Bronchial epithelial cell (primary cell): ENCODE results near the gene KRTAP5-1. TPM values are rescaled to one million over a fixed set of nuclear protein-coding genes. Genes with fewer than 3 reads are reported as not detected.
A peak's percentile ranks its signal among the peaks of the same experiment; 100 is the strongest.
"Not testable (repeated sequence)": the region's sequence is repeated elsewhere in the genome, so short reads cannot be mapped to it uniquely, and the experiment has no call there.

Experiments used
- DNase-seq: peaks from one replicate; pipeline ENCODE4 v3.0.0-alpha.2; 2010; ENCODE audit warnings: low read depth
- FAIRE-seq: peaks from 2 replicates; lab custom pipeline; 2011; peaks lifted over from hg19 to GRCh38; lab: Jason Lieb, UNC
- H3K27me3 ChIP-seq: 2 replicates; pipeline ENCODE4 v1.5.1; 2011; ENCODE audit warnings: low read length; ENCODE audit not compliant: control insufficient read depth, insufficient read depth
- H3K36me3 ChIP-seq: 2 replicates; pipeline ENCODE4 v1.5.1; 2011; ENCODE audit warnings: low read length; ENCODE audit not compliant: control insufficient read depth, insufficient read depth
- H3K4me3 ChIP-seq: 2 replicates; pipeline ENCODE4 v1.5.1; 2011; ENCODE audit warnings: mild to moderate bottlenecking, low read depth, low read length, control low read depth
- total RNA-seq: library from RNA; depleted of rRNA; stranded (reverse); fragments of >200 nt; gene quantifications from 2 replicates; pipeline ENCODE4 v1.2.1, GENCODE V29; 2014
- TF ChIP-seq, protein P1 (sequence below): IDR thresholded peaks from 2 replicates; pipeline ENCODE4 v1.5.1; 2011; ENCODE audit warnings: mild to moderate bottlenecking, moderate library complexity, low read length, control low read depth, inconsistent platforms; ENCODE audit not compliant: insufficient read depth, severe bottlenecking

KRTAP5-1 gene
- total RNA-seq, 1 donor from 2014 or later: not detected

DNA sequence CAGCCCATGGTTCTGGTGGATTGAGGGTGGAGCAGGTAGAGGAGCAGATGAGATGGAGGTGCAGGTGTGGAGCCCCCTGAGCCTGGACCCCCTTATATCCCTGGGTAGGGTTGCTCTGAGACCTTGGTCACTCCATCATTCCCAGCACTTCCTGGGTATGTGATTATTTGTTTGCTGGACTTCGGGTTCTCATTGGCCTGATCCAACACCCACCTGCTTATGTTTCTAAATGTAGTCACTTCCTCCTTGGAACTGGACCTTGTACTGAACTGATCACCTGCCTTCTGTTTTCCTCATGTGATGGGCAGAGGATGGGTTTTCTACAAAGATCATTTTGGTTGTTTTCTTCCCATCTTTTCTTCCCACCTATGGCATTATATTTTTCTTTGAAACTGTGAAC, 37.0 kb upstream of the KRTAP5-1 start, which contains the start of gene KRTAP5-4:
KRTAP5-4 (minus strand) TSS at position 53 of the 400 bp plus-strand sequence; CDS start at position 8, 45 bp downstream.
- H3K27me3 ChIP-seq: peaks cover 5% of the 10 kb centered on the region

DNA sequence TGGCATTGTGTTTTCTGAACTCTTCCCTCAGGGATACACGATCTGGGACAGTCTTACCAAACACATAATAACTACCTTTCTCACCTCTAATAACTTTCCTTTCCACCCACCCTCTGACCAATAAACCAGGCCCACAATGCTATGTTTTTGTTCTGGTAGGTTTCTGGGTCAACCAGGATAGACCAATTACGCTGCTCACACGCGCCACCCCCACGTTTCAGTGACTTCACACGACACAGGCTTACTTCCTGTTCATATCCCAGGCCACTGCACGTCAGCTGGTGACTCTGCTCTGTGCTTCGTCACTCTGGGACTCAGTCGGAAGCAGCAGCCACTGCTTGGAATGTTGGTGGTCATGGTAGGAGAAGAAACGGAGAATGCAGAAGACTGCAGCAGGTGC, 34.4 kb upstream of the KRTAP5-1 start:
- no peak for DNase-seq
- Histone ChIP-seq H3K27me3 (peaks cover 3% of the 10 kb centered on the region), H3K36me3 (no peaks in the 10 kb centered on the region), H3K4me3 (no peak overlapping the region)
- TF ChIP-seq, protein P1, sequence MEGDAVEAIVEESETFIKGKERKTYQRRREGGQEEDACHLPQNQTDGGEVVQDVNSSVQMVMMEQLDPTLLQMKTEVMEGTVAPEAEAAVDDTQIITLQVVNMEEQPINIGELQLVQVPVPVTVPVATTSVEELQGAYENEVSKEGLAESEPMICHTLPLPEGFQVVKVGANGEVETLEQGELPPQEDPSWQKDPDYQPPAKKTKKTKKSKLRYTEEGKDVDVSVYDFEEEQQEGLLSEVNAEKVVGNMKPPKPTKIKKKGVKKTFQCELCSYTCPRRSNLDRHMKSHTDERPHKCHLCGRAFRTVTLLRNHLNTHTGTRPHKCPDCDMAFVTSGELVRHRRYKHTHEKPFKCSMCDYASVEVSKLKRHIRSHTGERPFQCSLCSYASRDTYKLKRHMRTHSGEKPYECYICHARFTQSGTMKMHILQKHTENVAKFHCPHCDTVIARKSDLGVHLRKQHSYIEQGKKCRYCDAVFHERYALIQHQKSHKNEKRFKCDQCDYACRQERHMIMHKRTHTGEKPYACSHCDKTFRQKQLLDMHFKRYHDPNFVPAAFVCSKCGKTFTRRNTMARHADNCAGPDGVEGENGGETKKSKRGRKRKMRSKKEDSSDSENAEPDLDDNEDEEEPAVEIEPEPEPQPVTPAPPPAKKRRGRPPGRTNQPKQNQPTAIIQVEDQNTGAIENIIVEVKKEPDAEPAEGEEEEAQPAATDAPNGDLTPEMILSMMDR: no peak
- no peak for FAIRE-seq

More for the DNA sequence above, 37.0 kb upstream of the KRTAP5-1 start, which contains the start of gene KRTAP5-4:
- TF ChIP-seq, protein P1: no peak
- DNase-seq (no peak), FAIRE-seq (no peak)
- Histone ChIP-seq H3K4me3 (no peak within 1 kb of the TSS), H3K36me3 (no peaks in the 10 kb centered on the region)

DNA sequence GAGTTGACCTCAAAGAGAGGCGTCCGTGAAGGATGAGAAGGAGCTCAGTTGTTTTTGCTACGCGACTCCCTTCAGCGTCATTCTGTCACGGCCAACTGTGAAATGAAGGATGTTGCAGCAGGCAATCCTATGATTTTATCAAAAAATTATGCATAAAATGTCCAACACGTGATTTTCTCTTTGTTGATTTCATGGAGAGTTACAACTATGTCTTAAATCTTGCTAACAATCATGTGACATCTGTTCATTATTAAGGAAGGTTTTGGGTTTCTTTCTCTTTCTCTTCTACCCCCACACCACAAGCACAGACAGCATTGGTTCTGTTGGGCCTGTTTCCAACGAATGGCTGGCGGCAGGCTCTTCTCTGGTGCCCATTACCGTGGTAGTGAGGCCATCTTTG, 33.1 kb upstream of the KRTAP5-1 start:
- peaks cover 3% of the 10 kb centered on the region for H3K27me3 ChIP-seq
- DNase-seq (no peak), FAIRE-seq (no peak)
- no peak overlapping the region for H3K4me3 ChIP-seq
- H3K36me3 ChIP-seq: no peaks in the 10 kb centered on the region
- TF ChIP-seq, protein P1: no peak

DNA sequence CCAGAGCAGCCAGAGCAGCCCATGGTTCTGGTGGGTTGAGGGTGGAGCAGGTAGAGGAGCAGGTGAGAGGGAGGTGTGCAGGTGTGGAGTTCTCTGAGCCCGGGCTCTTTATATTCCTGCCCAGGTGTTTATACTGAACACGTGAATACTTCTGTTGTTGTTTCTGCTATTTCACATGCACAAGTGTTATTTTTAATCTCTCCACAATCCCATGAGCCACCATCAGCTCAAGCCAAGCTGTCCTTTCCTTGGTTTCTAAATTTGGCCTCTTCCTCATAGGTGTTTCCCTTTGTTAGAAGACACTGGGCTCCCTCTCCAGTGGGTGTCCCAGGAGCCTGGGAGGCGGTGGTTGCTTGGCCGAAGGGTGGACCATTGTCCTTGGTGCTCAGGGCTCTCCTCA, 23.3 kb upstream of the KRTAP5-1 start, which contains the start of gene KRTAP5-3:
KRTAP5-3 (minus strand) TSS at position 101 of the 400 bp plus-strand sequence; CDS start at position 23, 78 bp downstream.
- FAIRE-seq (no peak), DNase-seq (no peak)
- Histone ChIP-seq H3K27me3 (peaks cover 7% of the 10 kb centered on the region), H3K4me3 (no peak within 1 kb of the TSS), H3K36me3 (no peaks in the 10 kb centered on the region)
- TF ChIP-seq, protein P1: no peak

DNA sequence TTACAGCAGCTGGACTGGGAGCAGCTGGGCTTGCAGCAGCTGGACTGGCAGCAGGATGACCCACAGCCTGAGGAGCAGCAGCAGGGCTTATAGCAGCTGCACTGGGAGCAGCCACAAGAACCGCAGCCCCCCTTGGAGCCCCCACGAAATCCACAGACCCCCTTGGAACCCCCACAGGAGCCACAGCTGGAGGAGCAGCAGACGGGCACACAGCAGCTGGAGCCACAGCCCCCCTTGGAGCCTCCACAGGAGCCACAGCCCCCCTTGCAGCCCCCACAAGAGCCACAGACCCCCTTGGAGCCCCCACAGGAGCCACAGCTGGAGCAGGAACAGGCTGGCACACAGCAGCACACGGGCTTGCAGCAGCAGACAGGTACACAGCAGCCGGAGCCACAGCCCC, 22.8 kb upstream of the KRTAP5-1 start:
- DNase-seq, H3K27me3 ChIP-seq, FAIRE-seq, H3K4me3 ChIP-seq, H3K36me3 ChIP-seq: not testable (repeated sequence)

DNA sequence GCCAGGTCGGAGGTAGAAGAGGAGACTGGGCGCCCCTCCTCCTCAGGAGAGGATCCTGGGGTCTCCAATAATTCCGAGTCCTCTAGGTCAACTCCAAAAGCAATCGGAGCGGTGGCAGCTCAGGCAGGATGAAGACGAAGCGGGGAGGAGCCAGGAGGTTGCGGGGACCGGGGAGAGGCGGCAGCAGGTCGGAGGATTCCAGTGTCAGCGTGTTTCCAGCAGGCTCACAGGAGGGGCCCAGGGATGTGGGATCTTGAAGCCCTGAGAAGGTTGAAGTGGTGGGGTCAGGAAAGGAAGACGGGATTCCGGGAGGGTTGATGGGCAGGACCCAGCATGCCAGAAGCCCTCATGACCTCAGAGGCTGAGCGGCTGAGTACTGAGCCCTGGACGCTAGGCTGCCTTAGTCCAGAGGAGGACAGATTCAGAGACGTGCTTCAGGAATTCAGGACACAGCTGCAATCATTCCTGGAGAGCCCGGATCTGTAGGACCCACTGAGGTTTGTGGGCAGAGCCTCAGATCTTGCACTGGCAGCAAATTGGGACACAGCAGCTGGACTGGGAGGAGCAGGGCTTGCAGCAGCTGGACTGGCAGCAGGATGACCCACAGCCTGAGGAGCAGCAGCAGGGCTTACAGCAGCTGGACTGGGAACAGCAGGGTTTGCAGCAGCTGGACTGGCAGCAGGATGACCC, 22.2 kb upstream of the KRTAP5-1 start:
- H3K36me3 ChIP-seq, FAIRE-seq, H3K27me3 ChIP-seq, H3K4me3 ChIP-seq: not testable (repeated sequence)
- peak; percentile 15 for DNase-seq

DNA sequence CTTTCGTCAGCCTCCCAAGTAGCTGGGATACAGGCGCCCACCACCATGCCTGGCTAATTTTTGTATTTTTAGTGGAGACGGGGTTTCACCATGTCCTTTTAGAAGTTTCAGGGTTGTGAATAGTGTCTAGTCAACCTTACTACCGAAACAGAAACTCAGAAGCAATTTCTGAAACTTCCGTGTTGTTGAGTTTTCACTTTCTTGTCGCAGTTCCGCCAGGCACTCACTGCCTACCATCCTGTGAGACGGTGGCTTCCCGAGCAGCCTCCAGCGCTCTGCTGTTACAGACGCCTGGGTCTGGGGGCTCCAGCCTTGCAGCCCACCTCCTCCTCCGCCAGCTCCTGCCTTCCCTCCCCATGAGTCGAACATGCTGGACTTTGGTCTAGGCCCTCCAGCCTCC, 20.8 kb upstream of the KRTAP5-1 start:
- DNase-seq, H3K4me3 ChIP-seq, FAIRE-seq, H3K27me3 ChIP-seq, H3K36me3 ChIP-seq: not testable (repeated sequence)
